ENCODE results near the gene YARS1. TPM values are rescaled to one million over a fixed set of nuclear protein-coding genes. Genes with fewer than 3 reads are reported as not detected.

The YARS1 gene
- total and polyA plus RNA-seq, 2 experiments from 2014 or later = 134 to 182 TPM

- no peak for DNase-seq (ENCODE audit: low spot score)
- no peaks in the 10 kb centered on the region for H3K4me1 Mint-ChIP-seq
- Histone ChIP-seq H4K20me1 (replicated peaks; ENCODE audit: insufficient read depth) (peaks cover 5% of the 10 kb centered on the region; the same call in 1 of the 2 replicates), H3F3A (replicated peaks; ENCODE audit: low read depth) (peaks cover 5% of the 10 kb centered on the region; the same call in 1 of the 2 replicates), H3K9me2 (ENCODE audit: insufficient read depth) (no peaks in the 10 kb centered on the region), H3K27ac (ENCODE audit: low read depth) (no peak overlapping the region), H3K4me2 (no peak overlapping the region), H3K4me3 (no peak overlapping the region), H3K36me3 (ENCODE audit: insufficient read depth) (peaks cover 43% of the 10 kb centered on the region), H3K4me1 (ENCODE audit: insufficient read depth) (no peaks in the 10 kb centered on the region), H3K27me3 (ENCODE audit: insufficient read depth) (no peaks in the 10 kb centered on the region), H3K79me2 (replicated peaks; ENCODE audit: insufficient read depth) (no peaks in the 10 kb centered on the region), H2AFZ (no peak overlapping the region)
- no peaks in the 10 kb centered on the region for H3K27me3 Mint-ChIP-seq (ENCODE audit: insufficient read depth, low read depth, poor library complexity)
- H3K4me3 Mint-ChIP-seq = no peak overlapping the region
- TF ChIP-seq, protein P1, sequence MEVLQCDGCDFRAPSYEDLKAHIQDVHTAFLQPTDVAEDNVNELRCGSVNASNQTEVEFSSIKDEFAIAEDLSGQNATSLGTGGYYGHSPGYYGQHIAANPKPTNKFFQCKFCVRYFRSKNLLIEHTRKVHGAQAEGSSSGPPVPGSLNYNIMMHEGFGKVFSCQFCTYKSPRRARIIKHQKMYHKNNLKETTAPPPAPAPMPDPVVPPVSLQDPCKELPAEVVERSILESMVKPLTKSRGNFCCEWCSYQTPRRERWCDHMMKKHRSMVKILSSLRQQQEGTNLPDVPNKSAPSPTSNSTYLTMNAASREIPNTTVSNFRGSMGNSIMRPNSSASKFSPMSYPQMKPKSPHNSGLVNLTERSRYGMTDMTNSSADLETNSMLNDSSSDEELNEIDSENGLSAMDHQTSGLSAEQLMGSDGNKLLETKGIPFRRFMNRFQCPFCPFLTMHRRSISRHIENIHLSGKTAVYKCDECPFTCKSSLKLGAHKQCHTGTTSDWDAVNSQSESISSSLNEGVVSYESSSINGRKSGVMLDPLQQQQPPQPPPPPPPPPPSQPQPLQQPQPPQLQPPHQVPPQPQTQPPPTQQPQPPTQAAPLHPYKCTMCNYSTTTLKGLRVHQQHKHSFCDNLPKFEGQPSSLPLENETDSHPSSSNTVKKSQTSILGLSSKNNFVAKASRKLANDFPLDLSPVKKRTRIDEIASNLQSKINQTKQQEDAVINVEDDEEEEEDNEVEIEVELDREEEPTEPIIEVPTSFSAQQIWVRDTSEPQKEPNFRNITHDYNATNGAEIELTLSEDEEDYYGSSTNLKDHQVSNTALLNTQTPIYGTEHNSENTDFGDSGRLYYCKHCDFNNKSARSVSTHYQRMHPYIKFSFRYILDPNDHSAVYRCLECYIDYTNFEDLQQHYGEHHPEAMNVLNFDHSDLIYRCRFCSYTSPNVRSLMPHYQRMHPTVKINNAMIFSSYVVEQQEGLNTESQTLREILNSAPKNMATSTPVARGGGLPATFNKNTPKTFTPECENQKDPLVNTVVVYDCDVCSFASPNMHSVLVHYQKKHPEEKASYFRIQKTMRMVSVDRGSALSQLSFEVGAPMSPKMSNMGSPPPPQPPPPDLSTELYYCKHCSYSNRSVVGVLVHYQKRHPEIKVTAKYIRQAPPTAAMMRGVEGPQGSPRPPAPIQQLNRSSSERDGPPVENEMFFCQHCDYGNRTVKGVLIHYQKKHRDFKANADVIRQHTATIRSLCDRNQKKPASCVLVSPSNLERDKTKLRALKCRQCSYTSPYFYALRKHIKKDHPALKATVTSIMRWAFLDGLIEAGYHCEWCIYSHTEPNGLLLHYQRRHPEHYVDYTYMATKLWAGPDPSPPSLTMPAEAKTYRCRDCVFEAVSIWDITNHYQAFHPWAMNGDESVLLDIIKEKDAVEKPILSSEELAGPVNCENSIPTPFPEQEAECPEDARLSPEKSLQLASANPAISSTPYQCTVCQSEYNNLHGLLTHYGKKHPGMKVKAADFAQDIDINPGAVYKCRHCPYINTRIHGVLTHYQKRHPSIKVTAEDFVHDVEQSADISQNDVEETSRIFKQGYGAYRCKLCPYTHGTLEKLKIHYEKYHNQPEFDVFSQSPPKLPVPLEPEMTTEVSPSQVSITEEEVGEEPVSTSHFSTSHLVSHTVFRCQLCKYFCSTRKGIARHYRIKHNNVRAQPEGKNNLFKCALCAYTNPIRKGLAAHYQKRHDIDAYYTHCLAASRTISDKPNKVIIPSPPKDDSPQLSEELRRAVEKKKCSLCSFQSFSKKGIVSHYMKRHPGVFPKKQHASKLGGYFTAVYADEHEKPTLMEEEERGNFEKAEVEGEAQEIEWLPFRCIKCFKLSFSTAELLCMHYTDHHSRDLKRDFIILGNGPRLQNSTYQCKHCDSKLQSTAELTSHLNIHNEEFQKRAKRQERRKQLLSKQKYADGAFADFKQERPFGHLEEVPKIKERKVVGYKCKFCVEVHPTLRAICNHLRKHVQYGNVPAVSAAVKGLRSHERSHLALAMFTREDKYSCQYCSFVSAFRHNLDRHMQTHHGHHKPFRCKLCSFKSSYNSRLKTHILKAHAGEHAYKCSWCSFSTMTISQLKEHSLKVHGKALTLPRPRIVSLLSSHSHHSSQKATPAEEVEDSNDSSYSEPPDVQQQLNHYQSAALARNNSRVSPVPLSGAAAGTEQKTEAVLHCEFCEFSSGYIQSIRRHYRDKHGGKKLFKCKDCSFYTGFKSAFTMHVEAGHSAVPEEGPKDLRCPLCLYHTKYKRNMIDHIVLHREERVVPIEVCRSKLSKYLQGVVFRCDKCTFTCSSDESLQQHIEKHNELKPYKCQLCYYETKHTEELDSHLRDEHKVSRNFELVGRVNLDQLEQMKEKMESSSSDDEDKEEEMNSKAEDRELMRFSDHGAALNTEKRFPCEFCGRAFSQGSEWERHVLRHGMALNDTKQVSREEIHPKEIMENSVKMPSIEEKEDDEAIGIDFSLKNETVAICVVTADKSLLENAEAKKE (CRISPR knock-in tag; IDR thresholded peaks at IDR 0.05) = no peak
- TF ChIP-seq NANOG (IDR thresholded peaks at IDR 0.05; ENCODE audit: borderline replicate concordance) (no peak), CTCF (conservative IDR thresholded peaks at IDR 0.05; ENCODE audit: low read depth in 2 of 2) (no peak), POLR2AphosphoS5 (IDR thresholded peaks at IDR 0.05; ENCODE audit: low read depth) (no peak), CREB1 (CRISPR knock-in tag; IDR thresholded peaks at IDR 0.05; ENCODE audit: low read depth) (no peak), JUNB (IDR thresholded peaks at IDR 0.05; ENCODE audit: unreplicated experiment) (no peak), ZNF331 (CRISPR knock-in tag; IDR thresholded peaks at IDR 0.05; ENCODE audit: low read depth) (no peak), EZH2phosphoT487 (IDR thresholded peaks at IDR 0.05; ENCODE audit: unreplicated experiment) (no peak), STAT1 (IDR thresholded peaks at IDR 0.05; ENCODE audit: unreplicated experiment) (no peak), ZNF114 (CRISPR knock-in tag; IDR thresholded peaks at IDR 0.05) (no peak), EZH2 (IDR thresholded peaks at IDR 0.05; ENCODE audit: low read depth, unreplicated experiment) (no peak)
- TF ChIP-seq, protein P2, sequence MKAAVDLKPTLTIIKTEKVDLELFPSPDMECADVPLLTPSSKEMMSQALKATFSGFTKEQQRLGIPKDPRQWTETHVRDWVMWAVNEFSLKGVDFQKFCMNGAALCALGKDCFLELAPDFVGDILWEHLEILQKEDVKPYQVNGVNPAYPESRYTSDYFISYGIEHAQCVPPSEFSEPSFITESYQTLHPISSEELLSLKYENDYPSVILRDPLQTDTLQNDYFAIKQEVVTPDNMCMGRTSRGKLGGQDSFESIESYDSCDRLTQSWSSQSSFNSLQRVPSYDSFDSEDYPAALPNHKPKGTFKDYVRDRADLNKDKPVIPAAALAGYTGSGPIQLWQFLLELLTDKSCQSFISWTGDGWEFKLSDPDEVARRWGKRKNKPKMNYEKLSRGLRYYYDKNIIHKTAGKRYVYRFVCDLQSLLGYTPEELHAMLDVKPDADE (IDR thresholded peaks at IDR 0.05) = no peak
- TF ChIP-seq, protein P3, sequence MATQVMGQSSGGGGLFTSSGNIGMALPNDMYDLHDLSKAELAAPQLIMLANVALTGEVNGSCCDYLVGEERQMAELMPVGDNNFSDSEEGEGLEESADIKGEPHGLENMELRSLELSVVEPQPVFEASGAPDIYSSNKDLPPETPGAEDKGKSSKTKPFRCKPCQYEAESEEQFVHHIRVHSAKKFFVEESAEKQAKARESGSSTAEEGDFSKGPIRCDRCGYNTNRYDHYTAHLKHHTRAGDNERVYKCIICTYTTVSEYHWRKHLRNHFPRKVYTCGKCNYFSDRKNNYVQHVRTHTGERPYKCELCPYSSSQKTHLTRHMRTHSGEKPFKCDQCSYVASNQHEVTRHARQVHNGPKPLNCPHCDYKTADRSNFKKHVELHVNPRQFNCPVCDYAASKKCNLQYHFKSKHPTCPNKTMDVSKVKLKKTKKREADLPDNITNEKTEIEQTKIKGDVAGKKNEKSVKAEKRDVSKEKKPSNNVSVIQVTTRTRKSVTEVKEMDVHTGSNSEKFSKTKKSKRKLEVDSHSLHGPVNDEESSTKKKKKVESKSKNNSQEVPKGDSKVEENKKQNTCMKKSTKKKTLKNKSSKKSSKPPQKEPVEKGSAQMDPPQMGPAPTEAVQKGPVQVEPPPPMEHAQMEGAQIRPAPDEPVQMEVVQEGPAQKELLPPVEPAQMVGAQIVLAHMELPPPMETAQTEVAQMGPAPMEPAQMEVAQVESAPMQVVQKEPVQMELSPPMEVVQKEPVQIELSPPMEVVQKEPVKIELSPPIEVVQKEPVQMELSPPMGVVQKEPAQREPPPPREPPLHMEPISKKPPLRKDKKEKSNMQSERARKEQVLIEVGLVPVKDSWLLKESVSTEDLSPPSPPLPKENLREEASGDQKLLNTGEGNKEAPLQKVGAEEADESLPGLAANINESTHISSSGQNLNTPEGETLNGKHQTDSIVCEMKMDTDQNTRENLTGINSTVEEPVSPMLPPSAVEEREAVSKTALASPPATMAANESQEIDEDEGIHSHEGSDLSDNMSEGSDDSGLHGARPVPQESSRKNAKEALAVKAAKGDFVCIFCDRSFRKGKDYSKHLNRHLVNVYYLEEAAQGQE (IDR thresholded peaks at IDR 0.05; ENCODE audit: unreplicated experiment) = no peak
- ATAC-seq = no peak
- no peak overlapping the region for H3K27ac Mint-ChIP-seq
- H3K9me3 Mint-ChIP-seq = no peaks in the 10 kb centered on the region
- peaks cover 75% of the 10 kb centered on the region for H3K36me3 Mint-ChIP-seq (ENCODE audit: low read depth)
Measured at GRCh38 chr1:32831878-32832277, 14.7 kb upstream of the YARS1 start.
